Tibial nerve (tissue), 3 donors: ENCODE results near the gene SIT1.

Experiments
- POLR2A ChIP-seq, 2 donors: fragments of 450-650 bp; IDR thresholded peaks; one replicate each; pipeline ENCODE4 v1.6.1; 2017; ENCODE audit warnings: antibody characterized with exemption in 2 of 2, mild to moderate bottlenecking in 2 of 2, moderate library complexity in 2 of 2
- TF ChIP-seq, protein P1 (sequence below), 5 experiments: fragments of 200-600 bp in 3 of 5; fragments of 450-650 bp in 2 of 5; sonication (generic) in 3 of 5; IDR thresholded peaks; one replicate each; pipeline ENCODE4 v1.5.1; 2016 to 2019; ENCODE audit warnings: antibody characterized with exemption in 5 of 5, mild to moderate bottlenecking in 3 of 5, moderate library complexity in 2 of 5

DNA sequence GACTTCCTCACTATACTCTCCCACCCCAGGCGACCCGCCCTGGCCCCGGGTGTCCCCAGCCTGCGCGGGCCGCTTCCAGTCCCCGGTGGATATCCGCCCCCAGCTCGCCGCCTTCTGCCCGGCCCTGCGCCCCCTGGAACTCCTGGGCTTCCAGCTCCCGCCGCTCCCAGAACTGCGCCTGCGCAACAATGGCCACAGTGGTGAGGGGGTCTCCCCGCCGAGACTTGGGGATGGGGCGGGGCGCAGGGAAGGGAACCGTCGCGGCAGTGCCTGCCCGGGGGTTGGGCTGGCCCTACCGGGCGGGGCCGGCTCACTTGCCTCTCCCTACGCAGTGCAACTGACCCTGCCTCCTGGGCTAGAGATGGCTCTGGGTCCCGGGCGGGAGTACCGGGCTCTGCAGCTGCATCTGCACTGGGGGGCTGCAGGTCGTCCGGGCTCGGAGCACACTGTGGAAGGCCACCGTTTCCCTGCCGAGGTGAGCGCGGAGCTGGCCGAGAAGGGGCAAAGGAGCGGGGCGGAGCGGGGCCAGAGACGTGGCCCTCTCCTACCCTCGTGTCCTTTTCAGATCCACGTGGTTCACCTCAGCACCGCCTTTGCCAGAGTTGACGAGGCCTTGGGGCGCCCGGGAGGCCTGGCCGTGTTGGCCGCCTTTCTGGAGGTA lies 25.1 kb upstream of the SIT1 start:
- TF ChIP-seq POLR2A (IDR thresholded peaks at IDR 0.05), result no peak
- TF ChIP-seq, protein P1, sequence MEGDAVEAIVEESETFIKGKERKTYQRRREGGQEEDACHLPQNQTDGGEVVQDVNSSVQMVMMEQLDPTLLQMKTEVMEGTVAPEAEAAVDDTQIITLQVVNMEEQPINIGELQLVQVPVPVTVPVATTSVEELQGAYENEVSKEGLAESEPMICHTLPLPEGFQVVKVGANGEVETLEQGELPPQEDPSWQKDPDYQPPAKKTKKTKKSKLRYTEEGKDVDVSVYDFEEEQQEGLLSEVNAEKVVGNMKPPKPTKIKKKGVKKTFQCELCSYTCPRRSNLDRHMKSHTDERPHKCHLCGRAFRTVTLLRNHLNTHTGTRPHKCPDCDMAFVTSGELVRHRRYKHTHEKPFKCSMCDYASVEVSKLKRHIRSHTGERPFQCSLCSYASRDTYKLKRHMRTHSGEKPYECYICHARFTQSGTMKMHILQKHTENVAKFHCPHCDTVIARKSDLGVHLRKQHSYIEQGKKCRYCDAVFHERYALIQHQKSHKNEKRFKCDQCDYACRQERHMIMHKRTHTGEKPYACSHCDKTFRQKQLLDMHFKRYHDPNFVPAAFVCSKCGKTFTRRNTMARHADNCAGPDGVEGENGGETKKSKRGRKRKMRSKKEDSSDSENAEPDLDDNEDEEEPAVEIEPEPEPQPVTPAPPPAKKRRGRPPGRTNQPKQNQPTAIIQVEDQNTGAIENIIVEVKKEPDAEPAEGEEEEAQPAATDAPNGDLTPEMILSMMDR (IDR thresholded peaks at IDR 0.05), result no peak
